Bronchial epithelial cell (primary cell): Measurements from ENCODE around the gene CFAP206. TPM values are rescaled to one million over a fixed set of nuclear protein-coding genes. Genes with fewer than 3 reads are reported as not detected.

Experiments
- DNase-seq: peaks from one replicate; pipeline ENCODE4 v3.0.0-alpha.2; 2010; ENCODE audit warnings: low read depth
- FAIRE-seq: peaks from 2 replicates; lab custom pipeline; 2011; peaks lifted over from hg19 to GRCh38; lab: Jason Lieb, UNC
- H3K27me3 ChIP-seq: 2 replicates; pipeline ENCODE4 v1.5.1; 2011; ENCODE audit warnings: low read length; ENCODE audit not compliant: control insufficient read depth, insufficient read depth
- H3K36me3 ChIP-seq: 2 replicates; pipeline ENCODE4 v1.5.1; 2011; ENCODE audit warnings: low read length; ENCODE audit not compliant: control insufficient read depth, insufficient read depth
- H3K4me3 ChIP-seq: 2 replicates; pipeline ENCODE4 v1.5.1; 2011; ENCODE audit warnings: mild to moderate bottlenecking, low read depth, low read length, control low read depth
- total RNA-seq: library from RNA; depleted of rRNA; stranded (reverse); fragments of >200 nt; gene quantifications from 2 replicates; pipeline ENCODE4 v1.2.1, GENCODE V29; 2014
- TF ChIP-seq, protein P1 (sequence below): IDR thresholded peaks from 2 replicates; pipeline ENCODE4 v1.5.1; 2011; ENCODE audit warnings: mild to moderate bottlenecking, moderate library complexity, low read length, control low read depth, inconsistent platforms; ENCODE audit not compliant: insufficient read depth, severe bottlenecking

CFAP206 gene
- total RNA-seq, 1 donor from 2014 or later: not detected

DNA sequence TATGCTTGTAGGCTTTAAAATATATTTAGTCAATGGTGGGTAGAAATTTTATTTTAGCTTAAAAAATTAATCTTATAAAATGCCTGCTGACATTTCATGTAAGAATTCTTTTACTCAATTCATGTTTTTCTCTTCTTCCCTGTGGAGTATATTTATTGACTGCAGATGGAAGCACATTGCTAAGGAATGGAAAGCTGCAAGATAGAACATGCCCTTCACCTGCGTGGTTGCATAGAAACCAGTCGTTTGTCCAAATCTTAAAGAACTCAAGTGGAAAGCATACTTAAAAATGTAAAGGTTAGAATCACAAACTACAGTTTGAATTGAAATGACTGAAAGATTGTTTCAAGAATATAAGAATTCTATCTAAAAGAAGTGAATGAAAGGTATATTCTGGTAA, 32.5 kb upstream of the CFAP206 start:
- Histone ChIP-seq H3K36me3 (no peaks in the 10 kb centered on the region), H3K27me3 (no peaks in the 10 kb centered on the region), H3K4me3 (no peak overlapping the region)
- FAIRE-seq (no peak), DNase-seq (peak; percentile 74)
- TF ChIP-seq, protein P1, sequence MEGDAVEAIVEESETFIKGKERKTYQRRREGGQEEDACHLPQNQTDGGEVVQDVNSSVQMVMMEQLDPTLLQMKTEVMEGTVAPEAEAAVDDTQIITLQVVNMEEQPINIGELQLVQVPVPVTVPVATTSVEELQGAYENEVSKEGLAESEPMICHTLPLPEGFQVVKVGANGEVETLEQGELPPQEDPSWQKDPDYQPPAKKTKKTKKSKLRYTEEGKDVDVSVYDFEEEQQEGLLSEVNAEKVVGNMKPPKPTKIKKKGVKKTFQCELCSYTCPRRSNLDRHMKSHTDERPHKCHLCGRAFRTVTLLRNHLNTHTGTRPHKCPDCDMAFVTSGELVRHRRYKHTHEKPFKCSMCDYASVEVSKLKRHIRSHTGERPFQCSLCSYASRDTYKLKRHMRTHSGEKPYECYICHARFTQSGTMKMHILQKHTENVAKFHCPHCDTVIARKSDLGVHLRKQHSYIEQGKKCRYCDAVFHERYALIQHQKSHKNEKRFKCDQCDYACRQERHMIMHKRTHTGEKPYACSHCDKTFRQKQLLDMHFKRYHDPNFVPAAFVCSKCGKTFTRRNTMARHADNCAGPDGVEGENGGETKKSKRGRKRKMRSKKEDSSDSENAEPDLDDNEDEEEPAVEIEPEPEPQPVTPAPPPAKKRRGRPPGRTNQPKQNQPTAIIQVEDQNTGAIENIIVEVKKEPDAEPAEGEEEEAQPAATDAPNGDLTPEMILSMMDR: no peak

DNA sequence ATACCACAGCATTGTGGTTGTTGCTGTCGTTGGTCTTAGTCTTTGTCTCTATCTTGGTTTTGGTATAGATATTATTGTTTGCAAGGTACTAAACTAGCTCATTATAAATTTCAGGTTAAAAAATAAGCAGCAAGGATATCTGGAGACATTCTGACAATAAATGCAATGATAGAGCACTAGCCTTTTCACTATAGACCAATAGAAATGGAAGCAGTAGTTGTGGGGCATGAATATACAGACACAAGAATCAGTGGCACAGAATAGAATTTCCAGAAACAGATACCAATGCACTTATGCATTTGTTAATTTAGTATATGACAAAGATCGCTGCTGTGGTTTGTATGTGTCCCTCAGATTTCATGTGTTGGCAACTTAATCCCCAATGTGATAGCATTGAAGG, 31.1 kb upstream of the CFAP206 start:
- H3K27me3 ChIP-seq: no peaks in the 10 kb centered on the region
- no peaks in the 10 kb centered on the region for H3K36me3 ChIP-seq
- no peak for FAIRE-seq
- no peak for DNase-seq
- no peak overlapping the region for H3K4me3 ChIP-seq
- TF ChIP-seq, protein P1: no peak

DNA sequence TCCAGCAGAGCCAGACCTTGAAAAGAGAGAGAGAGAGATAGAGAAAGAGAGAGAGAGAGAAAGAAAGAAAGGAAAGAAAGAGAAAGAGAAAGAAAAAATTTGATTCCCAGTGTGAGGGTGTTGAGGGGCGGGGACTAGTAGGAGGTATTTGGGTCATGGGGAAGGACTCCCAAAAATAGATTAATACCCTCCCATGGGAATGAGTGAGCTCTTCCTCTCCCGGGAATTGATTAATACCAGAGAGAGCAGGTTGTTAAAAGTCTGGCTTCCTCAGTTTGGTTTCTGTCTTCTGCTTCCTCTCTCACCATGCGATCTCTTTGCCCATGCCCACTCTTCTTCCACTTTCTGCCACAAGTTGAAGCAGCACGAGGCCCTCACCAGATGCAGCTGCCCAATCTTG, 28.8 kb upstream of the CFAP206 start:
- FAIRE-seq: no peak
- Histone ChIP-seq H3K4me3 (no peak overlapping the region), H3K36me3 (no peaks in the 10 kb centered on the region), H3K27me3 (no peaks in the 10 kb centered on the region)
- TF ChIP-seq, protein P1: no peak
- no peak for DNase-seq

DNA sequence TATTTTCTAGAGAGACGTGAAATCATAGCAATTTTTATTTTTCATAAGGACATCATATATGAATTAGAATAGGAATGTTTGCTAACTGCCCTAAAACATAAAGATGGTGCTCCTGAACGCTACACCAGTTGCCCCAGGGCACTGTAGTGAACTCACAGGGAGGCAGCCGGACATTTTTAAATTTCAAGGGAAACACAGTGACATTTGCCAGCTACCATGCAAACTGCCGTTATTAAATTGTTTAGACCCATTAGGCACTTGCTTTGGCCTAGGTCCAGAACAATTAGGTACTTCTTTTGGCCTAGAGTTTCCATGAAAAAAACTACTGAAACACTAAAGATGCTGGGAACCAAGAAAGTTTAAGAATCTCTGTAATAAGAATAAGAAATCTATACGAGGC, 24.9 kb upstream of the CFAP206 start:
- no peaks in the 10 kb centered on the region for H3K36me3 ChIP-seq
- TF ChIP-seq, protein P1: no peak
- no peaks in the 10 kb centered on the region for H3K27me3 ChIP-seq
- DNase-seq (no peak), FAIRE-seq (no peak)
- no peak overlapping the region for H3K4me3 ChIP-seq

DNA sequence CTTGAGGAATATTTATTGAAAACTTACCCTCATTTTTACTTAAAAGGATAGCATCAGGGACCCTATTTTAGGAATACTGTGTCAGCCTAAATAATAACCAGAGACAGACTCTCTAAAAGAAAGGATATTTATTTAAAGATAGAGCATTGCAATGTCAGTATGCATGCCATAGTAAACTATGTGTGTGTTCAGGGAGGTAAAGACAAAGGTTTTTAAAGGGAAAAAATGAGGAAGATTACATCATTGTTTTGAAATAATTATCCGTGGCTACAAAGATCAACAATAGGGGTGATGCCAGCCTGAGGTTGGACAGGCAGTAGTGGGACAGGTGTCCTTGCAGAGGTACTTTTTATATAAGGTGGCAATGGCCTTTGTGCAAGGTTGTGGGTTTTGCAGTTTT, 23.7 kb upstream of the CFAP206 start:
- Histone ChIP-seq H3K36me3 (no peaks in the 10 kb centered on the region), H3K27me3 (no peaks in the 10 kb centered on the region), H3K4me3 (no peak overlapping the region)
- no peak for FAIRE-seq
- TF ChIP-seq, protein P1: no peak
- no peak for DNase-seq

DNA sequence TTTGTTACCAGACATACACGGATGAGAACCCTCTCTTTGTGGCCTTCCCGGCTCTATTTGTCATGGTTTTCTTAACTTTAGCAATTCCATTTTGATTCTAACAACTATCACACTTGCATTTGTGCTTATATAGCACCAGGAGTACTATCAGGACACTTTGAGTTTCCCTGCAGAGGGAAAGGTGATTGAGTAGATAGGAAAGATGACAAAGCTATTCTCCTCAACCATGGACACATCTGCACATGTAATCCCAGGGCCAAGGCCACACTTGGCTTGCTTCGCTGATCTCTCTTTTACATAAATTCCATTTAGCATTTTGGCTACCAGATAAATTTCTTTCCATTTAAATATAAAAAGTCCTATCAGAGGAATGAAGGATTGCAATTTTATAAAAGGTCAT, 23.3 kb upstream of the CFAP206 start:
- no peaks in the 10 kb centered on the region for H3K27me3 ChIP-seq
- FAIRE-seq: no peak
- H3K4me3 ChIP-seq: no peak overlapping the region
- DNase-seq: no peak
- no peaks in the 10 kb centered on the region for H3K36me3 ChIP-seq
- TF ChIP-seq, protein P1: no peak
